HG03565 (cell line): ENCODE measurements around the gene B3GALNT2.

Source experiments
- ATAC-seq: cut with Tn5 transposase; IDR thresholded peaks from one replicate; pipeline ENCODE4 v1.9.1; 2021; ENCODE audit warnings: mild to moderate bottlenecking, moderate library complexity; ENCODE audit not compliant: unreplicated experiment

Gene B3GALNT2

GRCh38 chr1:235411489-235412486 lies 92.5 kb downstream of the B3GALNT2 start:
- no peak for ATAC-seq

GRCh38 chr1:235410467-235410866 lies 93.8 kb downstream of the B3GALNT2 start:
- ATAC-seq: no peak

- ATAC-seq: no peak
Observed at GRCh38 chr1:235409042-235409820, 95.0 kb downstream of the B3GALNT2 start.

- no peak for ATAC-seq
Observed at GRCh38 chr1:235408503-235408960, 95.7 kb downstream of the B3GALNT2 start.

- no peak for ATAC-seq
Observed at GRCh38 chr1:235407419-235407818, 96.8 kb downstream of the B3GALNT2 start.

GRCh38 chr1:235404190-235404589 lies 100.1 kb downstream of the B3GALNT2 start:
- ATAC-seq: no peak

GRCh38 chr1:235403593-235403992 lies 100.7 kb downstream of the B3GALNT2 start:
- ATAC-seq: no peak

- ATAC-seq: no peak
Observed at GRCh38 chr1:235402457-235403200, 101.6 kb downstream of the B3GALNT2 start.

GRCh38 chr1:235401251-235401650 lies 103.0 kb downstream of the B3GALNT2 start:
- ATAC-seq: no peak
